ENCODE results near the gene GSTA3.

DNA sequence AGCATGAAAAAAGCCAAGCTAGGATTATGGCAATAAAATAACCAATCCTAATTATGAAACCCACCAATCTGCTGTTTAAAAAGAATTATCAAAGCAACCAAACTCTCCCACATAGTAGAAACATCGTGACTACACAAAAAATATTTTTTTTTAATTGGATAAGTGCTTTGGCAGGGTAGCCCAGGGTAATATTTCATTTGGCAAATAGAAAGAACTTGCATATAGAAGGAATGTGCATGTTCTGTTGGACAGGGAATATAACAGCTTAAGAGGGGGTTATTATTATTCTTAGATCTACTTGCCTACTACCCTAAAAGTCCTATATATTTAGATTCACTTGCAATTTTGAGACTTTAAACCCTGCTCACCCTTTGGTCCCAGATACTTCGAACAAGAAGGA is 972 bp downstream of the GSTA3 start:
- TF ChIP-seq SUZ12 (IDR thresholded peaks at IDR 0.05; ENCODE audit: extremely low read depth, insufficient read depth, insufficient read length) (no peak), ZNF274 (IDR thresholded peaks at IDR 0.05; ENCODE audit: low read depth, low read length) (no peak), YY1 (IDR thresholded peaks at IDR 0.05; ENCODE audit: insufficient read depth, insufficient read length) (no peak)
